Non-pigmented ciliary epithelial cell (primary cell): ENCODE data around the gene TLX2.
A peak's percentile ranks its signal among the peaks of the same experiment; 100 is the strongest.
"Not testable (repeated sequence)": the region's sequence is repeated elsewhere in the genome, so short reads cannot be mapped to it uniquely, and the experiment has no call there.

ENCODE experiments used
- DNase-seq: peaks from one replicate; pipeline ENCODE4 v3.0.0-alpha.2; 2010; ENCODE audit warnings: low read depth

The TLX2 gene

DNA sequence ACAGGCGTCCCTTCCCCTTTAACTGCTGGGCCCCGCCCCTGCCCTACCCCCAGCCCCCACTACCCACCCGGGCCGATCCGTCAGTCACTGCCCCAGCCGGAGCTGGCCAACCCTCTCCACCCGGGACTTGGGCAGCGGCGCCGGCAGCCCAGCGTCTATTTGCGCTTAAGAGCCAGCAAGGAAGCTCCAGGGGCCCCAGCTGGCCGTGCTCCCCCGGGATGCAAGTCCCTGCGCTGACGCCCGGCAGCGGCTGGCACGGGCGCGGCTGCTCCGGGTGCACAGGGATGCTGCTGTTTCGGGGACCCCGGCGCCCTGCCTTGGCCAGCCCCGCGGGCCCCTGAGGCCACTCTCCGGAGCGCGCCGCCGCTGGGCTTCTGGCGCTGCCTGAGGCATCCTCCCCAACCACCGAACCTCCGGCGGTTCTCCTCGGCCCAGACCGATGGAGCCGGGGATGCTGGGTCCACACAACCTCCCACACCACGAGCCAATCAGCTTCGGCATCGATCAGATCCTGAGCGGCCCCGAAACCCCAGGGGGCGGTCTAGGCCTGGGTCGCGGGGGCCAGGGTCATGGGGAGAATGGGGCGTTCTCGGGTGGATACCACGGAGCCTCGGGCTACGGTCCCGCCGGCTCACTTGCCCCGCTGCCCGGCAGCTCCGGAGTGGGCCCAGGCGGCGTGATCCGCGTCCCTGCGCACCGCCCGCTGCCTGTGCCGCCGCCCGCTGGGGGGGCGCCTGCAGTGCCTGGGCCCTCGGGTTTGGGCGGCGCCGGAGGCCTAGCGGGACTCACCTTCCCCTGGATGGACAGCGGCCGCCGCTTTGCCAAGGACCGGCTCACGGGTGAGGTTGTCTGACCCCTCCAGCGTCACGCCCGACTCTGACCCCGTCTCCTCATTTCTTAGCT lies at the start of gene TLX2:
TLX2 (plus strand) TSS at position 83 of the 903 bp plus-strand sequence; CDS start at position 440, 357 bp downstream.
- no peak for DNase-seq

DNA sequence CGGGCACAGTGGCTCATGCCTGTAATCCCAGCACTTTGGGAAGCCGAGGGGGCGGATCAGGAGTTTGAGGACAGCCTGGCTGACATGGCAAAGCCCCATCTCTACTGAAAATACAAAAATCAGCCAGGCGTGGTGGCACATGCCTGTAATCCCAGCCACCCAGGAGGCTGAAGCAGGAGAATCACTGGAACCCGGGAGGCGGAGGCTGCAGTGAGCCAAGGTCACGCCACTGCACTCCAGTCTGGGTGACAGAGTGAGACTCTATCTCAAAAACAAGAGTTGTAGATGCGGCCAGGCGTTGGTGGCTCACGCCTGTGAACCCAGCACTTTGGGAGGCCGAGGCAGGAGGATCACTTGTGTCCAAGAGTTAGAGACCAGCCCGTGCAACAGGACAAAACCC lies 43.5 kb upstream of the TLX2 start:
- not testable (repeated sequence) for DNase-seq

DNA sequence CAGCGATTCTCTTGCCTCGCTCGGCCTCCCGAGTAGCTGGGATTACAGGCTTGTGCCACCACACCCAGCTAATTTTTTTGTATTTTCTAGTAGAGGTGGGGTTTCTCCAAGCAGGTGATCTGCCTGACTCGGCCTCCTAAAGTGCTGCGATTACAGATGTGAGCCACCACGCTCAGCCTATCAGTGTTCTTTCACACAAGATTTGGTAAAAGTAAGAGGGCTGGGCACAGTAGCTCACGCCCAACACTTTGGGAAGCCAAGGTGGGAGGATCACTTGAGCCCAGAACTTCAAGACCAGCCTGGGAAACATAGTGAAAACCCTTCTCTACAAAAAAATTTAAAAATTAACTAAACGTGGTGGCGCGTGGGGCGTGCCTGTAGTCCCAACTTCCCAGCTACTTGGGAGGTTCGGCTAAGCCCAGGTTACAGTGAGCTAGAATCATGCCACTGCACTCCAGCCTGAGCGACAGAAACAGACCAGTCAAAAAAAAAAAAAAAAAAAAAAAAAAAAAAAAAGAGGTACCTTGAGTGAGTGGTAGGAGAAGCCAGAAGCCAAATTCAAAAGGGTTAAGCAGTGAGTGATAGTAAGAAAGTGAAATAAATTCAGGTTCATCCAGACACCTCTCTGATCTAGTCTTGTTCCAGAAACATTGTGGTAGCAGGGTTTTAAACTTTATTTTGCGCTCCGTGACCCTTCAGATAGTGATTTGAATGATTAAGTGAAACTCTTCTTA lies 42.8 kb upstream of the TLX2 start:
- no peak for DNase-seq

DNA sequence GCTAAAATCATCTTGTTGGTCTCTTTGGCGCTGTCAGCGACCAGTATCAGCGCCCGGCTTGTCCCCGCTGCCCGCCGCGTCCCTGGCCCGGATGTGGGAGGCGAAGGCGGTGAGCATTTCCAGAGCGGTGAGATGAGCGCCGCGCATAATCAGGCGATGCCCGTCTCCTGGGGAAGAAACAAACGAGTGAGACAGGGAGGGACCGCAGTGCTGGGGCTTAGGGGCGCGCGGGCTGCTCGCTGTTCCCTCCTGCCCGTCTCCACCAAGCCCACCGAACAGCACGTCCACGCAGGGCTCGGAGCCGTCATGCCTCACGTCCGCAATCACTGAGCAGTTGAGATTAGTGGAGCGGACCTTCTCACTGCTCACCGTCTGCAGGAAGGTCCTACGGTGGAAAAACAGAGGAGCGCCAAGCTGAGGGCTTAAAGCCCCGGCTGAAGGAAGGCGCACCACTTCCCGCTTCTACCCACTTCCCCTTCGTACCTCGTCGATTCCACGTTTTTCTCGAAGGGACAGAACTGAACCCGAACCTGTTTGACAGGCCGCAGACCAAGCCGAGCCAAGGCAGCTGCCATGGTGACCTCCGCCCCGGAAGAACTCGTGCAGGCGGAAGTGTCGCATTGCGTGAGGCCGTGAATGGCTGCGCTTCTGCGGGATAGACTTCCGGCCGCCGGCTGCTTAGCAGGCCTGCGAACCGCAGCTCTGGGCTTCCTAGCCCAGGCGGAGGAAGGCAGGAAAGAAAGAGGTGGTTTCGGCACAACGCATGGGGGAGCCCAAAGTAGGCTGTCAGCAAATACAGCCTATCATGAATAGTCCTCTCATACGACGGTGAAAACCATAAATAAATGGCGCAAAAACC lies 41.9 kb upstream of the TLX2 start, which contains the start of gene MRPL53:
MRPL53 (minus strand) TSS at position 595 of the 859 bp plus-strand sequence; CDS start at position 575, 20 bp downstream.
- DNase-seq, result peak; percentile 78

DNA sequence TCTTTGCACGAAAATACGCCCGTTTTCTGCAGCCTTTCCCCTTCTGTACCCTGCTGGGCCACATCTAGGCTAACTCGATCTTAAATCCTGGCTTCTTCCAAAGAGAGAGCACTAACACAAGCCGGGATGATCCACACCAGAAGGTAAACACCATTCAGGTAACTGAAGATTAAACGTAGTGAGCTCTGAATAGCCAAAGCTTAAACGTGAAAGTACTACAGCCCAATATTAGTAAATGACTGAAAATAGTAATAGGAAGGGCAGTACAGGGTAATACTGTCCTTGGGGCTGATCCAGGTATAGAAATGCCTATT lies 41.3 kb upstream of the TLX2 start:
- no peak for DNase-seq

DNA sequence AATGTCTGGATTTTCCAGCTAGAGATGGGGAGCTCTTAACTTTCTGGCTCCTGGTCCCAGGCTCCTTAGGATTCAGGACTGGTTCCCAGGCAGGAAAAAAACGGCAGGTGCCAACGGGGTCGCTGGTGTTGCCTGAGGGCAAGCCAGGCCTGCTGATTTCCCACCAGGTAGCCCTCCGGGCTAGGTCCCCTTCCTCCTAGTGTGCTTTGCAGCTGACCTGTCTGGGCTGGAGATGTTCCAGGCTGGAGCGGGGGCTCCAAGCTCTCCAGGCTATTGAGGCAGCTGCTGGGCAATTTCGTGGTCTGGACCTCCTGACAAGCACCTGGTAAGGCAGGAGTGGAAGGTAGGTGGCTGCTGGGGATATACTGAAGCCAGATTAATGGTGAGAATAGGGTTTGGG lies 39.8 kb upstream of the TLX2 start:
- DNase-seq, result no peak

DNA sequence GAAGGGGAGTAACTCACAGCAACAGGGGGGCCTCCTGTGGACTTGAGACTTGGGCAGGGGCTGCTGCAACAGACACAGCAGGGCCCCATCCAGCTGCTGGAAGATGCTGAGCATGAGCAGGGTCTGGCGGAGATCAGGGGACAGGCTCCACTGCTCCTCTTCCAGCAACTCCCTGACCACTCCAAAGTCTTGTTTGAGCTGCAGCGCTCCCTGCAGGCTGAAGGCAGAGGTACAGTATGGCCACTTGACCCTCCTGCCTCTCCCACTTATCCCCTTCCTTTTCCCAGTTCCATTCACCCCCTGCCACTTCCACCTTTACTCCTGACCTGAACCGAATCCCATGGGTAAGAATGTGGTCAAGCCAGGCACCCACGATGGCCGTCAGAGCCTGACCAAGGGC lies 39.4 kb upstream of the TLX2 start:
- no peak for DNase-seq

DNA sequence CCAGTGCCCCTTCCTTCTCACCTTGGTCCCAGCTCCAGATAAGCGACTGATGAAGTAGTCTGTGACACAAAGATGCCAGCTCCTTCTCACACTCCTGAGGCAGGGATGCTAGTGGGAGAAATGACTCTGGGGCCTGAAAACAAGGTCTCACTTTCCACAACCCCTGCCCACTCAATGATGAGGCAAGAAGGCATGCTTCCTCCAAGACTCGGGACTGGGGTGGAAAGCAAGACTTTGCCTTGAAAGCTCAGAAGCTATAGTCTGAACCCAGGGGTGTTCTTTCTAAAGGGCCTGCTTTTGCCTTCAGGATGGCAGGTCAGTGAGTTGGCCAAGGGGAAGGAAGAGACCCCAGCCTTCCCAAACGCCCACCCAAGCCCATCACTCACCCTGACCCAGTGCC lies 32.8 kb upstream of the TLX2 start:
- DNase-seq, result no peak

DNA sequence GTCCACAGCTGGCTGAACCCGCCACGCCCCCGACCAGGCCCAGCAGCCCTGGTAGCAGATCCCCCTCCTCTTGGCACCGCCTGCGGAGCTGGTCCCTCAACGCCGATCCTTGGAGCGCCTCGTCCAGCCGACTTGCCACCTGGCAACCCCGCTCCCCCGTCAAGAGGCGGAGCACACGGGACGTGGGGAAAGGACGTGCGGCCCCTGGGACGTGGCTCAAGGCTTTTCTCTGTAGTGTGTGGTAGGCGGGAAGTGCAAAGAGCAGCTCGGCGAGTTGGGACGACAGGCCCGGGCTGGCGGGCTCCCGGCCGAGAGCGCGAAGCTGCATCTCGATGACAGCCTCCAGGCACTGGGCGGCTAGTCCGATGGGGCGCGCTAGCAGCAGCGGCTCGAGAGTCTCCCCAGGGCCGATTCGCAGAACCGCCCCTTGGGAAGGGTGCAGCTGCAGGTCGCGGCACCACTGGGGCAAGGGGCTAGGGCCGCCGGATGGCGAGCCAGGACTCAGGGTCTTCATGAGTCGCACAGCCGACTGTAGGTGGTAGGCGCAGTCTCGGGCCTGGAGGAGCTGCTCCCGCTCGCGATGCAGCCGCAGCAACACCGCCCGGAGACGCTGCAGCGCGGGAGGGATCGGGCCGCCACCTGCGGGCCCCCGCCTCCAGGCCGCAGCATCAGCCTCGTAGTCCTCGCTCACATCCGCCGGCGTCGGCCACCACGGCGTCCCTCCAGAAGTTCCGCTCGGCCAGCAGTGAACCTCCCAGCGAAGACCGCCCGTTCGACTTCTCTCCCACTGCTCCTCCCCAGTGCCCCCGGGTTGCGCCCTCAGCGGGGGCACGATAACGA lies 32.1 kb upstream of the TLX2 start:
- no peak for DNase-seq

DNA sequence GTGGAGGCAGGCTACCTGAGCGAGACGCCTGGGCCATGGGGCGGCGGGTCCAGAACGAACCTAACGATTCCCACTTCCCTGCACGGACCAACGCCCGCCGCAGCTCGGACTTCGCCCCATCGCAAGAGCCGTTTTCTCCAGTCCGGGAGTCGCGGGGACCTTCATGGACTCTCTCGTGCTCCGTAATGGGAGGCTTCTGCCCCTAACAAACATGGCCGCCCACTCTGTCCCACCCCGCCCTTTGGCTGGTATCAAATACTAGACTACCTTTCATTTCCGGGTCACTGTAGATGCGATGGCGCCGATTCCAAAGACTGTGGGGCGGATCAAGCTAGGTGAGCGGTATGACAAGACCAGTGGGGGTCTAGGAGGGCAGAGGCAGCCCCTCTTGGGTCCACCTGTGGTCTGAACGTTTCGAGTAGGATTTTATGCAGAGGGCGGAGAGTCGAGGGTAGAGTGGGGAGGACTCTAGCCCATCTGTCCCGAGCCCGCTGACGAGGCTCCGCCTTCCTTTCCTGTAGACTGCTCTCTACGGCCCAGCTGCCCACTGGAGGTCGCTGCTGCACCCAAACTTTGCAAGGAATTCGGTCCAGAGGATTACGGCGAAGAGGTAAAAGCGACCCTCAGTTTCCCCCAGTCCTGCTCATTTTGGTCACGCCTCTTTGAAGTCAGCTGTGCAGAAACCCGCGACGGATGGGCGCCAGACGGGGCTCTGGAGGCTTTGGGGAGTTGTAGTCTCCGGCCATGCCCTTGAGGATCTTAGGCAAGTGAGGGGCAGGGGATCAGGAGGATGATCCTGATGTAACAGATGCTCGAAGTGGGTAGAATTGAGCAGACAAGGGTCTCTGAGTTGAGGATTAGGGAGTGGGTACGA lies 31.2 kb upstream of the TLX2 start, which contains the start of the genes CCDC142 and TTC31:
CCDC142 (minus strand) TSS at position 198 of the 874 bp plus-strand sequence; CDS start at position 37, 161 bp downstream.
TTC31 (plus strand) TSS at position 281 of the 874 bp plus-strand sequence; CDS start at position 296, 15 bp downstream.
- DNase-seq, result peak; percentile 77

DNA sequence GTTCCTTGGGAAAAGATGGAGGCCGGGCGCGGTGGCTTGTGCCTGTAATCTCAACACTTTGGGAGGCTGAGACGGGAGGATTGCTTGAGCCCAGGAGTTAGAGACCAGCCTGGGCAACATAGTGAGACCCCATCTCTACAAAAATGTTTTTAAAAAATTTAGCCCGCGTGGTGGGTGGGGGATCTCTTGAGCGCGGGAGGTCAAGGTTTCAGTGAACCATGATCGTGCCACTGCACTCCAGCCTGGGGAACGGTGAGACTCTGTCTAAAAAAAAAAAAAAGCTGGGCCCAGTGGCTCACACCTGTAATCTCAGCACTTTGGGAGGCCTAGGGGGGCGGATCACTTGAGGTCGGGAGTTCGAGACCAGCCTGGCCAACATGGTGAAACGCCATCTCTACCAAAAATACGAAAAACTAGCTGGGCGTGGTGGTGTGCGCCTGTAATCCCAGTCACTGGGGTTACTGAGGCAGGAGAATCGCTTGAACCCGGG lies 30.5 kb upstream of the TLX2 start:
- DNase-seq, result not testable (repeated sequence)

DNA sequence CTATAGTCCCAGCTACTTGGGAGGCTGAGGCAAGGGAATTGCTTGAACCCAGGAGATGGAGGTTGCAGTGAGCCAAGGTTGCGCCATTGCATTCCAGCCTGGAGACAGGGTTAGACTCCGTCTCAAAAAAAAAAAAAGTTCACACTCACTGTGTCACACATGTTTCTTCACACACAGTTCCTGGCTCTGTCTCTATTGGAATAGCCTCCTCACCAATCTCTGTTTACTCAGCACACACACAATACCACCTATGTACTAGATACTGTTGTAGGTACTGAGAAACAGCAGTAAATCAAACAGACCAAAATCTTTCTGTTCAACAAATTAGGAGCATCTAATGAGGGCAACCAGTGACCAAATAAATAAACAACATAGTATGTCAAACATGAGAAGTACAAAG lies 28.1 kb upstream of the TLX2 start:
- no peak for DNase-seq

DNA sequence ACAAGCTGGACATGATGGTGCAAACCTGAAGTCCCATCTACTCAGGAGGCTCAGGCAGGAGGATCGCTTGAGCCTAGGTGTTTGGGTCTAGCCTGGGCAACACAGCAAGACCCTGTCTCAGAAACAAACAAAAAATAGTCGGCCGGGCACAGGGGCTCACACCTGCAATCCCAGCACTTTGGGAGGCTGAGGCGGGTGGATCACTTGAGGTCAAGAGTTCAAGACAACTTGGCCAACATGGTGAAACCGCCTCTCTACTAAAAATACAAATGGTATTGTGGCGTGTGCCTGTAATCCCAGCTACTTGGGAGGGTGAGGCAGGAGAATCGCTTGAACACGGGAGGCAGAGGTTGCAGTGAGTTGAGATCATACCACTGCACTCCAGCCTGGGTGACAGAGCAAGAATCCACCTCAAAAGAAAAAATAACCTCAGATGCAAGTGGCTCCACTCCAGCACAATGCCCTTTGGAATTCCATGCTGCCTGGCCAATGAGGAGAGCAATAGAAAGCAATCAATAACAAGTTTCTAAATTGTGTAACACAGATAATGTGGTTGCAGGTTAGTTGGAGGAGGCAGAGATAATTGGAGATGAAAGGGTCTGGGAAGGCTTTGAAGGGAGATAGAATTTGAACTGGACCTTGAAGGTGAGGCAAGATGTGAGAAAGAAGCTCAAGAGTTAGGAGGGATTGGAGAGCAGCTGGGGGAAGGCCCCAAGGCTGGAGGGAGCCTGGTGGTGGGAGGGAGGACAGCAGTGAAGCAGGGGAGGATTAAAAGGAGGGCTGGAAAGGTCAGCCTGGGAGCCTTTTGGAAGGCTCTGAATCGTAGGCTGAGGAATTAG lies 25.4 kb upstream of the TLX2 start:
- DNase-seq, result no peak

DNA sequence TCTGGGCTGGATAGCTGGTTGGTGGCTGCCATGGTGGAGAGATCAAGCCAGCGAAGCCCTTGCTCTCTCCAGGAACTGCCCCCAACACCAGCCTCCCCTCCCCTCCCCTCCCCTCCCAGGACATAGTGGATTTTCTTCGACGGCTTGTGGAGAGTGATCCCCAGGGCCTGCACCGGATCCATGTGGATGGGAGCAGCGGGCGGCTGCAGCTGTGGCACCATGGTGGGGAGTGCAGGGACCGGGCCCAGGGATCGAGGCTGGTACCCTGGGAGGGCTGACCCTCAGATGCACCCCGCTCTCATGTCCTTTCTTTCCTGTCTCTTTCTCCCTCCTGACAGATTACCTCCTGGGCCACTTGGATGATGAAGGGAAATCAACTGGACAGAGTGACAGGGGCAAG lies 24.3 kb upstream of the TLX2 start:
- DNase-seq, result no peak

DNA sequence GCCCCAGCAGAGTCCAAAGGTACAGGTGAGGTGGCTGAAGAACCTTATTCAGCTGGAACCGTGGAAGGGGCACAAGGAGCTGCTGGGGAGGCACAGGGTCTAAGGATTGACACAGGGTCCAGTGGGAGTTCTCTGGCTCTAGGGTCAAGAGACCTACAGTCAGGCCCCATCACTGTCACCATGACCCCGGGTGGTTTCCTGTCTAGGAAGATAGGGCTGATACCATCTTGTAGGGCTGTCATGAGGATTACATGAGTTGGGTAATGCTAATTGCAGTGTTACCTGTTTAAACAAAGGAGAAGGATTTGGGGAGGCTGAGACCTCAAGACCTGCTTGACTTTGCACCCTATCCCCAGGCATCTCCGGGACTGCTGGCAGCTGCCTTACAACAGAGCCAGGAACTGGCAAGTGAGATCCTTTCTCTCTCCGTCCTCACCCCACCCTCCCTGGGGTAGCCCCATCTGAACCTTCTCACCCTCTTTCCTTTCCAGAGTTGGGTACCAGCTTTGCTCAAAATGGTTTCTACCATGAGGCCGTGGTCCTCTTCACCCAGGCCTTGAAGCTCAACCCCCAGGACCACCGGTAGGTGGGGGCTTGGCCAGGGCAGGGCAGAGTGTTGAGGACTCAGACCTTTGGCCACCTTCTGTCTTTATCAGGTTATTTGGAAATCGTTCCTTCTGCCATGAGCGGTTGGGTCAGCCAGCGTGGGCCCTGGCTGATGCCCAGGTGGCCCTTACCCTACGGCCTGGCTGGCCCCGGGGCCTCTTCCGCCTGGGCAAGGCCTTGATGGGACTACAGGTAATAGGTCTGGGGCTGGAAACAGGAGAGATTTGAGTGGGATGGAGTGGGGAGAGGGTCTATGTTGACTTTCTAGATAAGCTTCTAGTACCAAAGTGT lies 22.4 kb upstream of the TLX2 start:
- DNase-seq, result no peak

DNA sequence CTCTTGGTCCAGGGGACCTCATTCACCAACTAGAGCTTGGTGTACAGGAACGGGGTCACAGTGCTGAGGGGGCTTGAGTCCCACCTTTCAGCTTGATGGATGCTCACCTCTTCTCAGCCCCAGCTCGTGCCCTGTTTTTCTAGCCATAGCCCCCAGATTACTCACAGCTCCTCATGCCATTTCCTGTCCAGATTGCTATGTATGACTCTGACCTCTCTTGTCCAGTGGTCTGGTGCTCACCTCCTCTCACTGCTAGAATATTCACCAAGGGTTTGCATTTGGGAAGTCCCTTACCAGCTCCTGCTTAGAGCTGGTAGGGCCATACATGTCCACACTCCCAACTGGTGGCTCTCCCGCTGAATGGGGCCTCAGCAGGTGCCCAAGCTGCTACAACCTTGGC lies 20.7 kb upstream of the TLX2 start:
- no peak for DNase-seq

DNA sequence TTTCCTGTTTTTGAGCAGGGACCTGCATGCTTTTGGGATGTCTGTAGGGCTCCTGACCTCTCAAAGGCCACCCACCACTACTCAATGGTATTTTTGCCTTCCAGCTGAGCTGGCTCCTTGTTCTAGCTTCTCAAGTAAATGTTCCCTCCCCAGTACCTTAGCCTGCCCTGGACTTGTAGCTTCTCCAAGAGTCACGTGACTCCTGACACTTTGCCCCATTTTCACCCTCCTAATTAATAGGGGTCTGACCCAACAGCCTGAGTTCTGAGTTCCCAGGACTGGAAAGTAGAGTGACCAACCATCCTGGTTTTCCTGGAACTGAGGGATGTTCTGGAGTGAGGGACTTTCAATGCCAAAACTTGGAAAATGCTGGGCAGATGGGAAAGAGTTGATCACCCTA lies 18.8 kb upstream of the TLX2 start:
- no peak for DNase-seq
